HL-60/S4 (cell line): Measurements from ENCODE around the gene CCL19.

Experiments
- in situ Hi-C: fragments of 300-500 bp; cut with MboI; formaldehyde crosslinking; loops from 2 replicates; pipeline ENCODE4 v1.14.3; 2022; ENCODE audit warnings: low sequenced_read_pairs

The CCL19 gene

DNA sequence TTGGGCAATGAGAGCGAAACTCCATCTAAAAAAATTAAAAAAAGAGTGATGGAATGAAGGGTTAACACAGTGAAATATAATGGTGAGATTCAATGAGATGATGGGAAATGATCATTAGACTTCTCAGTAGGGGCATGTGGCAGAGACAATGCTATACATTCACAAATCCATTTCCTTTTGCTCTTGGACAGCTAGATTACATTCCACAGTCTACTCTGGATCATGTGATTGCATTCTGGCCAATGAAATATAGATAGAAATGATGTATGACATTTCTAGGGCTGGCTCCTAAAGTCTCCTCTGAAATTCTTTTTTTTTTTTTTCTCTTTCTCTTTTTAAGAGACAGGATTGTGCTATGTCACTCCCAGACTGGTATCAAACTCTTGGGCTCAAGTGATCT, 48.4 kb downstream of the CCL19 start:
- in situ Hi-C loops = no loop called here
